WERI-Rb-1 (cell line): ENCODE data around the gene ACSL4.
"Not testable (repeated sequence)": the region's sequence is repeated elsewhere in the genome, so short reads cannot be mapped to it uniquely, and the experiment has no call there.

Experiments used
- DNase-seq: peaks from one replicate; pipeline ENCODE4 v3.0.0-alpha.2; 2020
- H3K27ac ChIP-seq: fragments of 250-450 bp; sonication (Bioruptor Pico); 2 replicates; pipeline ENCODE4 v1.5.1; 2020; ENCODE audit warnings: mild to moderate bottlenecking, moderate library complexity
- H3K27me3 ChIP-seq: fragments of 250-450 bp; sonication (Bioruptor Pico); 2 replicates; pipeline ENCODE4 v1.5.1; 2021; ENCODE audit warnings: mild to moderate bottlenecking, low read depth, moderate library complexity; ENCODE audit not compliant: insufficient read depth, severe bottlenecking
- H3K36me3 ChIP-seq: fragments of 250-450 bp; sonication (Bioruptor Pico); 2 replicates; pipeline ENCODE4 v1.5.1; 2020; ENCODE audit warnings: mild to moderate bottlenecking, moderate library complexity
- H3K4me3 ChIP-seq: 2 replicates; pipeline ENCODE4 v1.5.1; 2011; ENCODE audit warnings: low read depth, mild to moderate bottlenecking, control low read depth, low read length
- H3K9me3 ChIP-seq: fragments of 250-450 bp; sonication (Bioruptor Pico); 2 replicates; pipeline ENCODE4 v1.5.1; 2021; ENCODE audit warnings: mild to moderate bottlenecking, moderate library complexity; ENCODE audit not compliant: severe bottlenecking
- TF ChIP-seq, protein P1 (sequence below): IDR thresholded peaks from 2 replicates; pipeline ENCODE4 v1.5.1; 2011; ENCODE audit warnings: low read depth, mild to moderate bottlenecking, control low read depth, inconsistent platforms, low read length

The ACSL4 gene

DNA sequence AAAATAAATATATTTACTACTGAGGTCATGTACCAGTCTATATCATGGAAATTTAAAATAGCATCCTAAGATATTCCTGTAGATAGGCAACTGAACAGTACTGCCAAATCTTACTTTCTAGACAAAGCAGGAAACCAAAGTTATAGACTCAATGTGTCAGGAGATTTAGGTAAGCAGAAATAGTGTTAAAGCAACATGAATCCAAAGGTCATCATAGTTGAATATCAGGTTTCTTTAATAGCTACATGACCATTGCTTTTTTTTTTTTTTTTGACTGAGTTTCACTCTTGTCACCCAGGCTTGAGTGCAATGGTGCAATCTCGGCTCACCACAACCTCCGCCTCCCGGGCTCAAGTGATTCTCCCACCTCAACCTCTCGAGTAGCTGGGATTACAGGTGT lies 20.2 kb upstream of the ACSL4 start:
- Histone ChIP-seq H3K9me3 (no peaks in the 10 kb centered on the region), H3K36me3 (no peaks in the 10 kb centered on the region), H3K27ac (no peak overlapping the region), H3K4me3 (no peak overlapping the region), H3K27me3 (peaks cover 7% of the 10 kb centered on the region)
- no peak for DNase-seq
- TF ChIP-seq, protein P1, sequence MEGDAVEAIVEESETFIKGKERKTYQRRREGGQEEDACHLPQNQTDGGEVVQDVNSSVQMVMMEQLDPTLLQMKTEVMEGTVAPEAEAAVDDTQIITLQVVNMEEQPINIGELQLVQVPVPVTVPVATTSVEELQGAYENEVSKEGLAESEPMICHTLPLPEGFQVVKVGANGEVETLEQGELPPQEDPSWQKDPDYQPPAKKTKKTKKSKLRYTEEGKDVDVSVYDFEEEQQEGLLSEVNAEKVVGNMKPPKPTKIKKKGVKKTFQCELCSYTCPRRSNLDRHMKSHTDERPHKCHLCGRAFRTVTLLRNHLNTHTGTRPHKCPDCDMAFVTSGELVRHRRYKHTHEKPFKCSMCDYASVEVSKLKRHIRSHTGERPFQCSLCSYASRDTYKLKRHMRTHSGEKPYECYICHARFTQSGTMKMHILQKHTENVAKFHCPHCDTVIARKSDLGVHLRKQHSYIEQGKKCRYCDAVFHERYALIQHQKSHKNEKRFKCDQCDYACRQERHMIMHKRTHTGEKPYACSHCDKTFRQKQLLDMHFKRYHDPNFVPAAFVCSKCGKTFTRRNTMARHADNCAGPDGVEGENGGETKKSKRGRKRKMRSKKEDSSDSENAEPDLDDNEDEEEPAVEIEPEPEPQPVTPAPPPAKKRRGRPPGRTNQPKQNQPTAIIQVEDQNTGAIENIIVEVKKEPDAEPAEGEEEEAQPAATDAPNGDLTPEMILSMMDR = no peak

DNA sequence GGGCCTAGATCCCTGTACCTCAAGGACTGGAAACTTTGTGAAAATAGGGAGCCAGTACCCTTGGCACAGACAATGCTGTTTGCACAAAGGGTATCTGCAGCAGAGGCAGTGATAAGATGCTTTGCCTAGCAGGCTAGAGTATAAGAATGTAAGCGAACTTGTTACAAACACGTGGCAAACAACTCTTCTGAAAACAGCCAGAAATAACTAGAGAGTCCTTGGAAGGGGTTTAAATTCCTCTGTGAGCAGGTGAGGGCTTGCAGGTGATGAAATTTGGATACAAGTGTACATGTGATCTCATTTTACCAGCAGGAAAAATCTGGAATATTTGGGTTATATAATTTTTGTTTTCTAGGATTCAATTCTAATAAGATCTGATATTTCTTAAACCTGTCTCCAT lies 18.6 kb upstream of the ACSL4 start:
- no peak for DNase-seq
- Histone ChIP-seq H3K27me3 (peaks cover 10% of the 10 kb centered on the region), H3K9me3 (no peaks in the 10 kb centered on the region), H3K27ac (no peak overlapping the region), H3K4me3 (no peak overlapping the region), H3K36me3 (no peaks in the 10 kb centered on the region)
- TF ChIP-seq, protein P1 = no peak

DNA sequence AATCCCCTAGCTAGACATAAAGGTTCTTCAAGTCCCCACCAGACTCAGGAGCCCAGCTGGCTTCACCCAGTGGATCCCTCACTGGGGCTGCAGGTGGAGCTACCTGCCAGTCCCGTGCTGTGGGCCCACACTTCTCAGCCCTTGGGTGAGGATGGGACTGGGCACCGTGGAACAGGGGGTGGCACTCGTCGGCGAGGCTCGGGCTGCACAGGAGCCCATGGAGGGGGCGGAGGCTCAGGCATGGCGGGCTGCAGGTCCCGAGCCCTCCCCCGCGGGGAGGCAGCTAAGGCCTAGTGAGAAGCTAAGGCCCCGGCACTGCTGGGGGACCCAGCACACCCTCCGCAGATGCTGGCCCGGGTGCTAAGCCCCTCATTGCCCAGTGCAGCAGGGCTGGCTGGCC lies 16.1 kb upstream of the ACSL4 start:
- no peaks in the 10 kb centered on the region for H3K36me3 ChIP-seq
- H3K27me3 ChIP-seq = peaks cover 13% of the 10 kb centered on the region
- H3K9me3 ChIP-seq = no peaks in the 10 kb centered on the region
- no peak overlapping the region for H3K4me3 ChIP-seq
- TF ChIP-seq, protein P1 = no peak
- DNase-seq = no peak
- no peak overlapping the region for H3K27ac ChIP-seq

DNA sequence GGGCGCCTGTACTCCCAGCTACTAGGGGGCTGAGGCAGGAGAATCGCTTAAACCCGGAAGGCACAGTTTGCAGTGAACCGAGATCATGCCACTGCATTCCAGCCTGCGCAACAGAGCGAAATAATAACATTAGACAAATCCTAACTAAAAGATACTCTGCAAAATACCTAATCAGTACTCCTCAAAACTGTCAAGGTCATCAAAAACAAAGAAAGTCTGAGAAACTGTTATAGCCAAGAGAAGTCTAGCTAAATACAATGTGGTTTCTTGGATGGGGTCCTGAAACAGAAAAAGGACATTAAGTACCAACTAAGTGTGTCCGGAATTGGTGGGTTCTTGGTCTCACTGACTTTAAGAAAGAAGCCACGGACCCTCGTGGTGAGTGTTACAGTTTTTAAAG lies 14.6 kb upstream of the ACSL4 start:
- H3K4me3 ChIP-seq = no peak overlapping the region
- no peak overlapping the region for H3K27ac ChIP-seq
- H3K36me3 ChIP-seq = no peaks in the 10 kb centered on the region
- peaks cover 13% of the 10 kb centered on the region for H3K27me3 ChIP-seq
- DNase-seq = no peak
- H3K9me3 ChIP-seq = no peaks in the 10 kb centered on the region
- TF ChIP-seq, protein P1 = no peak

DNA sequence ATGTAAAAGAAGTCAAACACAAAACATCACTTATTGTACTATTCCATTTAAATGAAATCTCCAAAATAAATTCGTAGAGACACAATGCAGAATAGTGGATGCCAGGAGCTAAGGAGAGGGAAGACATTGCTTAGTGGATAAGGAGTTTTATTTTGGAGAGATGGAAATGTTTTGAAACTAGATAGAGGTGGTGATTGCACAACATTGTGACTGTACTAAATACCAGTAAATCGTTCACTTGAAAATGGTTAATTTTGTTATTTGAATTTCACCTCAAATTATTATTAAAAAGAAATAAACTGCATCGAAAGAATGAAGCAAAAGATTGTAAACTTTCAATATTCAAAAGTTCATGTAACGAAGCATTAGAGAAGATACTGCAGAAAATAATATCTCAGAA lies 9.7 kb upstream of the ACSL4 start:
- DNase-seq = no peak
- H3K36me3 ChIP-seq = no peaks in the 10 kb centered on the region
- TF ChIP-seq, protein P1 = no peak
- H3K27ac ChIP-seq = no peak overlapping the region
- no peaks in the 10 kb centered on the region for H3K9me3 ChIP-seq
- no peak overlapping the region for H3K4me3 ChIP-seq
- H3K27me3 ChIP-seq = peaks cover 13% of the 10 kb centered on the region

DNA sequence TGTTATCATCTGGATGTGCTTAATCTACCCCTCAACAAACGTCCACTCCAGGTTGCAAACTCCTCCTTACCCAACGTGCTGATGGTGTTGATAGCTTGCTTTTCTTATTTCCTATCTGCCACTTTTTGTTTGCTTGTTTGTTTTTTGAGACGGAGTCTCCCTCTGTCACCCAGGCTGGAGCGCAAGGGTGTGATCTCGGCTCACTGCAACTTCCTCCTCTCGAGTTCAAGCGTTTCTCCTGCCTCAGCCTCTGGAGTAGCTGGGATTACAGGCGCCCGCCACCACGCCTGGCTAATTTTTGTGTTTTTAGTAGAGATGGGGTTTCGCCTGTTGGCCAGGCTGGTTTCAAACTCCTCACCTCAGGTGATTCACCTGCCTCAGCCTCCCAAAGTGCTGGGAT lies 7.8 kb upstream of the ACSL4 start:
- H3K27me3 ChIP-seq, H3K36me3 ChIP-seq, H3K27ac ChIP-seq, DNase-seq, H3K4me3 ChIP-seq, H3K9me3 ChIP-seq: not testable (repeated sequence)

DNA sequence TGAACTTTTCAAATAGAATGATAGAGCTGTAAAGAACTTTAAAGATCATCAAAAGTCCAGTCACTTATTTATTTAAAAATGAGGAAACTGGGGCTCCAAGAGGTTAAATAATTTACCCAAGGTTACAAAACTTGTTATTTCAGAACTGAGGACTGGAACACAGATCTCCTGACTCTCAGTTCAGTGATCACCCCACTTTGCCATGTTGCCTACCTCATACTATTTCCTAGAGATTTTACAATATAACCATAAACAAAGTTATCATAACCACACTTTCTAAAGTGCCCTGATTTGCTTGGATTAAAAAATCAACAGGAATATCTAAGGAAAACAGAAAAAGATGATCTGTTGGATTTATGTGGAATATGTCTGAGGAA lies 7.4 kb upstream of the ACSL4 start:
- TF ChIP-seq, protein P1 = no peak
- no peak overlapping the region for H3K4me3 ChIP-seq
- H3K9me3 ChIP-seq = no peaks in the 10 kb centered on the region
- DNase-seq = no peak
- H3K27ac ChIP-seq = no peak overlapping the region
- H3K36me3 ChIP-seq = no peaks in the 10 kb centered on the region
- peaks cover 11% of the 10 kb centered on the region for H3K27me3 ChIP-seq
